ENCODE data around the gene KRT15.
A peak's percentile ranks its signal among the peaks of the same experiment; 100 is the strongest.

KRT15 gene

DNA sequence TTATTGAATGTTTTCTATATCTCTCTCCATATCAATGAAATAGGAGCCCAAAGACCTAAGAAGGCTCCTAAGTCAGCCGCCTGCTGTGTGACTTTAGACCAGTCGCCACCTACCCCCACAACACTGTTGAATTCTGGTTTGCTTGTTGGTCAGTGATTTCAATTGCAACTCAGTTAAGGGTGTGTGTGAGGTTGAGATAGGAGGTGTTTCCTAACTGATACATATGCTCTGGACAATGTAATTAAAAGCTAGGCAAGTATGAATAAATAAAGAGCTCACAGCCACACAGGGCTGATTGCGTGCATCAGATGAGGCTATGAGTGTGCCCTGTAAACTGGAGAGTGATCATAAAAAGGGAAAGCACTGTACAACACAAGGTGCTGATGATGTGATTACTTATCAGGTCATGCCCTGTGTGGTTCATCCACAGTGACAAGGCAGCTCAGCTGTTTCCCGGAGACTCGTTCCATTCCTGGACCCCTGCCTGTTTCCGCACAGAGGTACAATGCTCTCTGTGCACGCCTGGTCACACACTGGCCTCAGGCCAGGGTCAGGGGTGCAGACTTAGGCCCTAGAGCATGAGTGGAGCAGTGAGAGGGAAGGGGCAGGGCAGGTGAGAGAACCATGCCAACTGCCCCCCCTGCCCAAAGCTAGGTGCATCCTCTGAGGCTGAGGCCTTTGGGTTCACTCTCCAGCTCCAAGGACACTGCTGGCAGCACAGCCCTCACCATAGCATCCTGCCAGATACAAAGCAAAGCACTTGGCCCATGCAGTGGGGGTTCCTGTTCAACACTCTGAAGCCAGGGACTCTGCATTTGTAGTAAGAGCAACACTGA, 34.5 kb downstream of the KRT15 start:
- DNase-seq (ENCODE audit: low read depth): peak; percentile 55

GRCh38 chr17:41483531-41483930, 35.2 kb downstream of the KRT15 start:
- no peak for DNase-seq (ENCODE audit: low read depth)

DNA sequence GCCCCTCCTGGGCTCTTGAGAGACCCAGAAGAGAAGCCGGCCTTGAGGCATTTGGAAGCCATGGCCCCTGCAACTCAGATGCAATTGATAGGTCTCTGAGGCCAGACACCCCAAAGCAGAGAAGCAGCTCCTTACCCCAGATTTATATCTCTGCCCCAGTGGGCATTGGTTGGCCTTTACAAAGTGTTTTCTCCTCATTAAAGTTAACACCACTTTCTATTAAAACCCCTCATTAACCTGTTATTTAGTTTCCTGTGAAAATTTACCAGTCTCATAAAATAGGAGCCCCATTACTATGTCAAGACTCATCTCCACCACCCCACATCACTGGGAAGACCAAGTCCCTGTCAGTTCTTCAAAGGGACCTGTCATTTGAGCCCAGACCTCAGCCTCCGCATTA, 37.7 kb downstream of the KRT15 start, which contains the start of gene KRT35:
Gene KRT35, minus strand, starts transcription at position 116 of the 400 bp plus-strand sequence. Its CDS starts 54 bp downstream, at position 62.
- DNase-seq (ENCODE audit: low read depth): no peak

GRCh38 chr17:41480581-41480980, 38.1 kb downstream of the KRT15 start:
- DNase-seq (ENCODE audit: low read depth): no peak

DNA sequence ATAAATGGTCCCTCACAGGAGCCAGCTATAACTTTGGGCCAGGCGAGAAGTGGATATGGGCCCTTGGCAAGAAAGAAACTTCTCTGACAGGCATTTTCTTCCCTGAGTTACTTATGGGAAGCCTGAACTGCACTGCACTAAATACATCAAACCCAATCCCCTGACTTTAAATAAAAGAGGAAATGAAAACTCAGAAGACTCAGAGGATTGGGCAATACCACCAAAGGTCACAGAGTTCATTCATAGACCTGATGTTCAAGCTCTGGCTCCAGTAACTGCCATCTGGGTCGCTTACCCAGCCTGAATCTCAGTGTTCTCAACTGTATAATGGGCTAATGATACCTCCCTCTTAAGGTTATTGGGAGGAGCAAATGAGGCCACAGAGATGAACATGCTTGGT, 38.6 kb downstream of the KRT15 start:
- no peak for DNase-seq (ENCODE audit: low read depth)

DNA sequence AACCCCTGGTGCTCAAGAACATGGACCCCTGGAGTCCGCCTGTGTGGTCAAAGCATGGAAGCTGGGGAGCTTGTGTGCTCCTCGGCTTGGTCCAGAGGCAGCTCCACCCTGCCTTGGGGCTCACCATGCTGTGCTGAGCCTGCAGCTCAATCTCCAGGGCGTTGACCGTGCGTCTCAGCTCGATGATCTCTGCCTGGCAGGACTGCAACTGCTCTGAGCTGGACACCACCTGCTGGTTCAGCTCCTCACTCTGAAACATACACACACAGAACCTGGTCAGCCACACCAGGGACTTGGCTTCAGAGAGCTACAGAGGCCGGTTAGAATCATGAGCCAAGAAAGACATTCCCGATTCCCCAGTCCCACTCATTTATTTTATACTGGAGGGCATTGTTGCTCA, 40.5 kb downstream of the KRT15 start:
- no peak for DNase-seq (ENCODE audit: low read depth)

DNA sequence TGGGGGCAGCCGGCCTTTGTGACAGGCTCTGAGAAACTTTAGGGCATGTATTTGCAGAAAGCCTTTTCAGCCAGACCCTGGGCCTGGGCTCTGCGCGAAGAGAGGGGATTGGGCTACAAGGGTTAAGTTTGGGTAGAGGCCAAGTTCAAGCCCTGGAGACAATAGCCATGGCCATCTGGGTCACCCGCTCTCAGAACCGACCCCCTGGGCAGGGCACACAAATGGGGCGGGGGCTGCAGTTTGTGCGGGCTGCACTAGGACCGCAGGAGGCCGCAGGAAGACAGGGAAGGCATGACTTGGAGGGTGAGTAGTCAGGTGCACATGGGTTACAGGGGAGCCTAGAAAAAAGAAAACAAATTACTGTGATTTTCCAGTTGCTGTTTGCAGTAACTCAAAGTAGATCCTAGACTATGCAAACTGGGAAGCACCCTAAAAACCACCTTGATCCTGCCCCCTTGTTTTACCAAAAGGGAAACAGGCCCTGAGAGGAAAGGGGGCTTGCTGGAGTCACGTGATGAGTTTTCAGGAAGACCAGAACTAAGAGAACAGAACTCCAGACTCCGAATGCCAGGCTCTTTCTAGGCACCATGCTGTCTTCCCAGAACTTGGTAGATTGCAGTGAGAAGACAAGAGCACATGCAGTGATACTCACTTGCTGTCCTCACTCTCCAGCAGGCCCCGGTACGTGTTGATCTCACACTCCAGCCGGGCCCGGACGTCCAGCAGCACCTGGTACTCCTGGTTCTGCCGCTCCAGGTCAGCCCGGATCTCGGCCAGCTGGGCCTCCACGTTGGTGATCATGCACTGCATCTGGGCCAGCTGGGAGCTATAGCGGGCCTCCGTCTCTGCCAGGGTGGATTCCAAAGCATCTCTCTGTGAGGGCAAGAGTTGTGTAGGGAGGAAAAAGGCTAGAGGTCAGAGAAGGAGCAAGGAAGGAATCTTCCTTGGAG, 41.5 kb downstream of the KRT15 start:
- DNase-seq (ENCODE audit: low read depth): no peak

GRCh38 chr17:41475421-41475820, 43.3 kb downstream of the KRT15 start:
- no peak for DNase-seq (ENCODE audit: low read depth)

DNA sequence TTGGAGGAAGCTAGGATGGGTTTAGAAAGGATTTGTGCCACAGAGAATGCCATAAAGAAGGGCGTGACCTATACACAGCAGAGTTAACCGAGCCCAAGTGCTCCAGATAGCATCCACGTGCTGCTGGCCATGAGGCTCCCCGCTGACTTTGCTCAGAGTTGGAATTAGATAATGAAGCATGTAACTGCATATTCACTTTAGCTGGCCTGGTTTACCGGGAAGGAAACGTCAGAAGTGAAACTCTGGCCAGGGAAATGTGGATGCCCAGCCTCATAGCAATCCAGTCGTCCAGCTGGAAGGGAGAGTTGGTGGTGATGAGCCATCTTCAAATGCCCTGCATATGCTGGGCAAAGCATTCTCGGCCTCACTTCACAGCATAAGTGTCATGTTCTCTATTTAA, 43.8 kb downstream of the KRT15 start:
- DNase-seq (ENCODE audit: low read depth): no peak

GRCh38 chr17:41468346-41468745, 50.3 kb downstream of the KRT15 start:
- no peak for DNase-seq (ENCODE audit: low read depth)

DNA sequence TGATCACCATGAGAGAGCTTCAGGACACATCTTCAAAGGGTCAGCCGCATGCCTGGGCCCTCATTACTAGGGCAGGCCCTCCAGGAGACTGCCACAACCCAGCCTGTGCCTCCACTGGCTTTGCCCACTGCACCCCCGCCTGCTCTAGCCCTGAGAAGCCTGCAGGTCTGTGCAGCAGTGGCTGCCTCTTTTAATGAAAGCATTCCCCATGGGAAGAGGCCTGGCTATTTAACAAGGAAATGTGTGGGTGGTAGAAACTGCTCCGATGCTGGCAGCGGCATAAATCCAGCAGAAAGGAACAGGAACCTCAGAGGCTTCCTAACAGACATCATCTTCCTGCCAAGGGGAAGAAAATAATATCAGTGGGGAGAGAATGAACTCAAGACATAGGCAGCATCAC, 51.1 kb downstream of the KRT15 start:
- no peak for DNase-seq (ENCODE audit: low read depth)

DNA sequence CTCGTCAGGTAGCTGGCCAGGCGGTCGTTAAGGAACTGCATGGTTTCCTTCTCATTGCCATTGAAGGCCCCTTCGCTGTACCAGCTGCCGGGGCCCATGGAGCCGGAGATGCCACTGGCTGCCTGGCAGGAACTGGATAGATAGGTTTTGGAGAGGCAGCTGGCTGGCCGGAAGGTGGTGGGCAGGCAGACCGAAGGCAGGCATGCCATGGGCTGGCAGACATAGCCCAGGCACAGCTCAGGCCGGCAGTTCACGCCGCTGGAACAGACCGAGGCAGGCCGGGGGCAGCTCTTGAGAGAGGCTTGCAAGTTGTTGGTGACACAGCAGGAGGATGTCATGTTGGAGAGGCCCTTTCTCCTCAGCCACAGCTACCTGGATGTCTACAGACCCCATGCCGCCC, 51.7 kb downstream of the KRT15 start, which contains the start of gene KRT32:
Gene KRT32, minus strand, starts transcription at position 399 of the 400 bp plus-strand sequence. Its CDS starts 61 bp downstream, at position 338.
- DNase-seq (ENCODE audit: low read depth): no peak

GRCh38 chr17:41464682-41465081, 54.0 kb downstream of the KRT15 start:
- peak; percentile 94 for DNase-seq (ENCODE audit: low read depth)

DNA sequence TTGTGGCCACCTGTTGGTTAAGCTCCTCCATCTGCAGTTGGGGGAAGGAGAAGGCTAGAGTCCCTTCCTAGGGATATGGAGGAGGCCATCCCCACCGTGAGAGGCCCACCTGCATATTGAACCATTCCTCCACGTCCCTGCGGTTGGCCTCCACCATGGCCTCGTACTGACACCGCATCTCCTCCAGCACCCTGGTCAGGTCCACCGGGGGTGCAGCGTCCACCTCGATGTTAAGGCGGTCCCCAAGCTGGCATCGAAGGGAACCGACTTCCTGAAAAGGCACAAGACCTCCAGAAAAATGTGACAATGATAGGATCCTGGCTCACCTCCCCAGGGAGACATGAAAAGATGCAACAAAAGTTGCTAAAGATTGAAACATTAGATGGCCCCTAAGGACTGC, 54.5 kb downstream of the KRT15 start:
- DNase-seq (ENCODE audit: low read depth): no peak

DNA sequence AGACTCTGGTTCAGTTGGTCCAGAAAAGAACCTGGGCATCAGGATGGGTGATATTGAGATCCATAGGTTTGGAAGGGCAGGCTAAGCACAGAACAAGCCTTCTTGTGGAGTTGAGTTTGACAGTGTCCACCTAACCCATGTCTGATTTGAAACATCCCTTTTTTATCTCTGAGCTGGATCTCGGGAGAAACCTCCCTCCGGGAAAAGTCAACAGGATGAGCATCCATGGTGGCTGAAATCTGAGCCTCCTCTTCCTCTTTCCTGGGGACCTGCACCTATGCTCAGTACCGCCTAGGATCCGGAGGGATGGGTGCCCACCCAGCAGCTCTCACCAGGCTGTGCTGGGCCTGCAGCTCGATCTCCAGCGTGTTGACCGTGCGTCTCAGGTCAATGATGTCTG, 54.9 kb downstream of the KRT15 start:
- no peak for DNase-seq (ENCODE audit: low read depth)
